ENCODE measurements around the gene PRCP. TPM values are rescaled to one million over a fixed set of nuclear protein-coding genes. Genes with fewer than 3 reads are reported as not detected.
A peak's percentile ranks its signal among the peaks of the same experiment; 100 is the strongest.
"Not testable (repeated sequence)": the region's sequence is repeated elsewhere in the genome, so short reads cannot be mapped to it uniquely, and the experiment has no call there.

Gene PRCP
- total and polyA plus RNA-seq, 5 donors from 2014 or later: 19.7 to 41.9 (median 27.9) TPM

- H3K4me1 ChIP-seq (ENCODE audit: control insufficient read depth, insufficient read depth, low read length, poor library complexity, severe bottlenecking): peaks cover 17% of the 10 kb centered on the region
- H3K27ac ChIP-seq (ENCODE audit: insufficient read depth, low read length, poor library complexity, severe bottlenecking): no peak overlapping the region
- Mint-ChIP-seq H3K4me1 (peaks cover 16 to 50% (median 39%) of the 10 kb centered on the region in 4 donors), H3K4me3 (no peak overlapping the region), H3K27me3 (no peaks in the 10 kb centered on the region), H3K27ac (no peak overlapping the region), H3K9me3 (peaks cover 0 to 6% (median 0%) of the 10 kb centered on the region in 7 donors), H3K36me3 (no peaks in the 10 kb centered on the region)
- H3K4me3 ChIP-seq (ENCODE audit: low read depth, low read length): no peak overlapping the region
- no peaks in the 10 kb centered on the region for H3K36me3 ChIP-seq (ENCODE audit: control insufficient read depth, insufficient read depth, low read length)
- no peaks in the 10 kb centered on the region for H3K9me3 ChIP-seq (ENCODE audit: control insufficient read depth in 2 of 2, low read length in 2 of 2)
- DNase-seq (no peak), ATAC-seq (ENCODE audit: low read depth in 2 of 2) (no peak)
- no peaks in the 10 kb centered on the region for H3K27me3 ChIP-seq (ENCODE audit: control insufficient read depth, insufficient read depth, low read length)
Observed at GRCh38 chr11:82924522-82925224, 24.4 kb upstream of the PRCP start.

GRCh38 chr11:82922396-82923173, 22.4 kb upstream of the PRCP start:
- Mint-ChIP-seq H3K27ac (peak overlapping the region in 2 of 3 donors; percentile 31 to 70), H3K4me3 (peak overlapping the region in 2 of 4 donors; percentile 26 to 62), H3K4me1 (peaks cover 14 to 62% (median 43%) of the 10 kb centered on the region in 4 donors)
- peaks cover 22% of the 10 kb centered on the region for H3K4me1 ChIP-seq (ENCODE audit: control insufficient read depth, insufficient read depth, low read length, poor library complexity, severe bottlenecking)
- H3K36me3 Mint-ChIP-seq; H3K27me3 Mint-ChIP-seq; ATAC-seq (ENCODE audit: low read depth in 2 of 2); H3K27ac ChIP-seq (ENCODE audit: insufficient read depth, low read length, poor library complexity, severe bottlenecking); H3K9me3 Mint-ChIP-seq; H3K27me3 ChIP-seq (ENCODE audit: control insufficient read depth, insufficient read depth, low read length); H3K36me3 ChIP-seq (ENCODE audit: control insufficient read depth, insufficient read depth, low read length); DNase-seq; H3K4me3 ChIP-seq (ENCODE audit: low read depth, low read length); H3K9me3 ChIP-seq (ENCODE audit: control insufficient read depth in 2 of 2, low read length in 2 of 2): not testable (repeated sequence)

GRCh38 chr11:82920227-82920626, 20.0 kb upstream of the PRCP start:
- H3K36me3 Mint-ChIP-seq; H3K9me3 ChIP-seq (ENCODE audit: control insufficient read depth in 2 of 2, low read length in 2 of 2); H3K36me3 ChIP-seq (ENCODE audit: control insufficient read depth, insufficient read depth, low read length); H3K27me3 ChIP-seq (ENCODE audit: control insufficient read depth, insufficient read depth, low read length); H3K9me3 Mint-ChIP-seq; H3K27me3 Mint-ChIP-seq; ATAC-seq (ENCODE audit: low read depth in 2 of 2): not testable (repeated sequence)
- peak overlapping the region; percentile 72 for H3K4me3 ChIP-seq (ENCODE audit: low read depth, low read length)
- H3K4me3 Mint-ChIP-seq: peak overlapping the region; percentile 67 to 84 (median 74)
- peak overlapping the region; percentile 74 for H3K27ac ChIP-seq (ENCODE audit: insufficient read depth, low read length, poor library complexity, severe bottlenecking)
- peaks cover 16% of the 10 kb centered on the region for H3K4me1 ChIP-seq (ENCODE audit: control insufficient read depth, insufficient read depth, low read length, poor library complexity, severe bottlenecking)
- H3K4me1 Mint-ChIP-seq: peaks cover 8 to 53% (median 37%) of the 10 kb centered on the region in 4 donors
- DNase-seq: peak in 2 of 3 donors; percentile 56 to 66
- H3K27ac Mint-ChIP-seq: peak overlapping the region; percentile 80 to 100 (median 89)

- Histone ChIP-seq H3K27ac (ENCODE audit: insufficient read depth, low read length, poor library complexity, severe bottlenecking) (peak overlapping the region; percentile 74), H3K4me3 (ENCODE audit: low read depth, low read length) (peak overlapping the region; percentile 72), H3K4me1 (ENCODE audit: control insufficient read depth, insufficient read depth, low read length, poor library complexity, severe bottlenecking) (peaks cover 16% of the 10 kb centered on the region)
- not testable (repeated sequence) for H3K9me3 ChIP-seq (ENCODE audit: control insufficient read depth in 2 of 2, low read length in 2 of 2); ATAC-seq (ENCODE audit: low read depth in 2 of 2); H3K36me3 ChIP-seq (ENCODE audit: control insufficient read depth, insufficient read depth, low read length); DNase-seq; H3K9me3 Mint-ChIP-seq; H3K27me3 ChIP-seq (ENCODE audit: control insufficient read depth, insufficient read depth, low read length); H3K36me3 Mint-ChIP-seq; H3K27me3 Mint-ChIP-seq
- peak overlapping the region; percentile 80 to 100 (median 89) for H3K27ac Mint-ChIP-seq
- peak overlapping the region; percentile 67 to 84 (median 74) for H3K4me3 Mint-ChIP-seq
- H3K4me1 Mint-ChIP-seq: peaks cover 8 to 53% (median 37%) of the 10 kb centered on the region in 4 donors
Observed at GRCh38 chr11:82919786-82920185, 19.6 kb upstream of the PRCP start.

GRCh38 chr11:82909015-82909640, 8.9 kb upstream of the PRCP start:
- no peak for DNase-seq
- H3K27ac ChIP-seq (ENCODE audit: insufficient read depth, low read length, poor library complexity, severe bottlenecking): no peak overlapping the region
- Mint-ChIP-seq H3K4me1 (peaks cover 18 to 38% (median 36%) of the 10 kb centered on the region in 4 donors), H3K27ac (peak overlapping the region in 2 of 3 donors; percentile 4 to 18), H3K4me3 (peak overlapping the region in 1 of 4 donors; percentile 70), H3K9me3 (peaks cover 0 to 7% (median 3%) of the 10 kb centered on the region in 7 donors), H3K36me3 (no peaks in the 10 kb centered on the region), H3K27me3 (no peaks in the 10 kb centered on the region)
- H3K4me1 ChIP-seq (ENCODE audit: control insufficient read depth, insufficient read depth, low read length, poor library complexity, severe bottlenecking): peaks cover 14% of the 10 kb centered on the region
- peaks cover 0 to 8% of the 10 kb centered on the region in 2 experiments for H3K9me3 ChIP-seq (ENCODE audit: control insufficient read depth in 2 of 2, low read length in 2 of 2)
- no peak for ATAC-seq (ENCODE audit: low read depth in 2 of 2)
- H3K4me3 ChIP-seq (ENCODE audit: low read depth, low read length): no peak overlapping the region
- H3K36me3 ChIP-seq (ENCODE audit: control insufficient read depth, insufficient read depth, low read length): no peaks in the 10 kb centered on the region
- H3K27me3 ChIP-seq (ENCODE audit: control insufficient read depth, insufficient read depth, low read length): no peaks in the 10 kb centered on the region

- Histone ChIP-seq H3K27me3 (ENCODE audit: control insufficient read depth, insufficient read depth, low read length) (no peaks in the 10 kb centered on the region), H3K4me3 (ENCODE audit: low read depth, low read length) (no peak overlapping the region), H3K36me3 (ENCODE audit: control insufficient read depth, insufficient read depth, low read length) (no peaks in the 10 kb centered on the region), H3K9me3 (ENCODE audit: control insufficient read depth in 2 of 2, low read length in 2 of 2) (peaks cover 0 to 8% of the 10 kb centered on the region in 2 experiments), H3K4me1 (ENCODE audit: control insufficient read depth, insufficient read depth, low read length, poor library complexity, severe bottlenecking) (peaks cover 14% of the 10 kb centered on the region), H3K27ac (ENCODE audit: insufficient read depth, low read length, poor library complexity, severe bottlenecking) (no peak overlapping the region)
- Mint-ChIP-seq H3K9me3 (peaks cover 0 to 7% (median 3%) of the 10 kb centered on the region in 7 donors), H3K4me3 (peak overlapping the region in 1 of 4 donors; percentile 70), H3K36me3 (no peaks in the 10 kb centered on the region), H3K4me1 (peaks cover 18 to 38% (median 36%) of the 10 kb centered on the region in 4 donors), H3K27me3 (no peaks in the 10 kb centered on the region), H3K27ac (peak overlapping the region; percentile 4 to 93 (median 68))
- no peak for DNase-seq
- ATAC-seq (ENCODE audit: low read depth in 2 of 2): no peak
Observed at GRCh38 chr11:82908311-82908710, 8.1 kb upstream of the PRCP start.

- Mint-ChIP-seq H3K27ac (peak overlapping the region in 2 of 3 donors; percentile 6 to 10), H3K4me3 (peak overlapping the region in 1 of 4 donors; percentile 18)
- H3K27ac ChIP-seq (ENCODE audit: insufficient read depth, low read length, poor library complexity, severe bottlenecking): no peak overlapping the region
Observed at GRCh38 chr11:82907371-82907770, 7.1 kb upstream of the PRCP start.

More at GRCh38 chr11:82907371-82907770, 7.1 kb upstream of the PRCP start:
- H3K9me3 ChIP-seq (ENCODE audit: control insufficient read depth in 2 of 2, low read length in 2 of 2): peaks cover 0 to 8% of the 10 kb centered on the region in 2 experiments
- peaks cover 14% of the 10 kb centered on the region for H3K4me1 ChIP-seq (ENCODE audit: control insufficient read depth, insufficient read depth, low read length, poor library complexity, severe bottlenecking)
- no peak overlapping the region for H3K4me3 ChIP-seq (ENCODE audit: low read depth, low read length)
- no peaks in the 10 kb centered on the region for H3K36me3 Mint-ChIP-seq
- no peaks in the 10 kb centered on the region for H3K27me3 ChIP-seq (ENCODE audit: control insufficient read depth, insufficient read depth, low read length)
- H3K36me3 ChIP-seq (ENCODE audit: control insufficient read depth, insufficient read depth, low read length): no peaks in the 10 kb centered on the region
- ATAC-seq (ENCODE audit: low read depth in 2 of 2) (no peak), DNase-seq (no peak)
- peaks cover 18 to 44% (median 33%) of the 10 kb centered on the region in 4 donors for H3K4me1 Mint-ChIP-seq
- no peaks in the 10 kb centered on the region for H3K27me3 Mint-ChIP-seq
- peaks cover 0 to 7% (median 3%) of the 10 kb centered on the region in 7 donors for H3K9me3 Mint-ChIP-seq
